Gastroesophageal sphincter (tissue), 4 donors: ENCODE results near the gene OTUD6A. TPM values are rescaled to one million over a fixed set of nuclear protein-coding genes. Genes with fewer than 3 reads are reported as not detected.

Experiments
- ATAC-seq: fragments of 150-250 bp; one replicate; pipeline ENCODE4 v1.9.1; 2016; ENCODE audit warnings: mild to moderate bottlenecking, moderate library complexity
- H3K27ac ChIP-seq, 4 donors: fragments of 200-600 bp; sonication (generic) in 3 of 4; 1 replicate in 3 of 4; 2 replicates in 1 of 4; pipeline ENCODE4 v1.5.1; 2016 to 2019
- H3K27me3 ChIP-seq: fragments of 200-600 bp; sonication (generic); one replicate; pipeline ENCODE4 v1.5.1; 2019
- H3K36me3 ChIP-seq, 2 donors: fragments of 200-600 bp; sonication (generic); one replicate each; pipeline ENCODE4 v1.5.1; 2019; ENCODE audit warnings: control low read depth in 1 of 2
- H3K4me1 ChIP-seq, 3 donors: fragments of 200-600 bp; sonication (generic); 1 replicate in 2 of 3; 2 replicates in 1 of 3; pipeline ENCODE4 v1.5.1; 2016 to 2019; ENCODE audit warnings: control low read depth in 2 of 3
- H3K4me3 ChIP-seq, 2 donors: fragments of 200-600 bp; sonication (generic); one replicate each; pipeline ENCODE4 v1.5.1; 2019; ENCODE audit warnings: mild to moderate bottlenecking in 1 of 2, moderate library complexity in 1 of 2
- H3K9me3 ChIP-seq, 3 donors: fragments of 200-600 bp; sonication (generic); one replicate each; pipeline ENCODE4 v1.5.1; 2017 to 2019; ENCODE audit warnings: control low read depth in 2 of 3
- CTCF ChIP-seq, 4 experiments: fragments of 200-600 bp in 2 of 4; fragments of 450-650 bp in 2 of 4; sonication (generic) in 1 of 4; IDR thresholded peaks; one replicate each; pipeline ENCODE4 v1.5.1; 2017 to 2019; ENCODE audit warnings: antibody characterized with exemption in 4 of 4, mild to moderate bottlenecking in 2 of 4, moderate library complexity in 2 of 4
- EP300 ChIP-seq: sonication (generic); formaldehyde crosslinking; IDR thresholded peaks from one replicate; pipeline ENCODE4 v1.6.1; 2017; ENCODE audit warnings: antibody characterized with exemption, mild to moderate bottlenecking
- POLR2A ChIP-seq, 2 donors: fragments of 450-650 bp; IDR thresholded peaks; one replicate each; pipeline ENCODE4 v1.6.1; 2017; ENCODE audit warnings: antibody characterized with exemption in 2 of 2, mild to moderate bottlenecking in 2 of 2, moderate library complexity in 1 of 2
- POLR2AphosphoS5 ChIP-seq: sonication (generic); formaldehyde crosslinking; IDR thresholded peaks from one replicate; pipeline ENCODE4 v1.6.1; 2017; ENCODE audit warnings: antibody characterized with exemption
- WGBS, 2 donors: methylation state at CpG; one replicate each; pipeline ENCODE4 v1.1.5; 2018; ENCODE audit warnings: low coverage in 1 of 2; 5-methylcytosine and 5-hydroxymethylcytosine counted together
- total RNA-seq, 4 donors: library from RNA; depleted of rRNA; stranded (reverse); fragments of >200 nt; gene quantifications; one replicate each; pipeline ENCODE4 v1.1.0, GENCODE V29; 2016

Gene OTUD6A
- total RNA-seq, 4 donors from 2014 or later: not detected

DNA sequence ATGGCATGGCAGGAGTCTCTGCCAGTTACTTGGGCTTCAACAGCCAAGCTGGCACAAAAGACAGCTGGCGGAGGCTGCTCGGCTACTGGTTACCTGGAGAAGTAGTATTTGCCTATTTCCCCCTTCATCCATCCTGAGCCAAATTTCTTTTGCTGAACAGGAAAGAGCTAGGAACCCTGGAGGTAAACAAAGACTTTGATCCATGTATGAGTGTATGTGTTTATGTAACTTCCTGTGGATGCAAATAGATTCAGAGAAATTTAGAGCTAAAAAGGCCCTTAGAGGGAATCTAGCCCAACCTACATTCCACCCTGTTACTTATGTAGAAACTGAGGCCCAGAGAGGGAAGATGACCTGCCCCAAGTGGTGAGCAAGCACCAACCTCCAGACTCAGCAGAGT is 23.7 kb upstream of the OTUD6A start:
- Histone ChIP-seq H3K36me3 (peaks cover 0 to 6% of the 10 kb centered on the region in 2 donors), H3K27me3 (no peaks in the 10 kb centered on the region), H3K27ac (no peak overlapping the region), H3K4me3 (no peak overlapping the region), H3K4me1 (no peaks in the 10 kb centered on the region), H3K9me3 (no peaks in the 10 kb centered on the region)
- 100% methylated on average over 2 of the region's 2 CpGs; no CpG with 5 or more reads in 1 of the 2 donors for WGBS, 2 donors
- TF ChIP-seq EP300 (no peak), POLR2A (IDR thresholded peaks at IDR 0.05) (no peak), POLR2AphosphoS5 (no peak), CTCF (IDR thresholded peaks at IDR 0.05) (no peak)
- ATAC-seq: no peak

GRCh38 chrX:70038951-70039350 is 23.3 kb upstream of the OTUD6A start:
- no peak for ATAC-seq
- no peaks in the 10 kb centered on the region for H3K9me3 ChIP-seq
- no peak overlapping the region for H3K27ac ChIP-seq
- no peak overlapping the region for H3K4me3 ChIP-seq
- H3K27me3 ChIP-seq: no peaks in the 10 kb centered on the region
- no peaks in the 10 kb centered on the region for H3K4me1 ChIP-seq
- WGBS, 2 donors: 100% methylated on average over 1 of the region's 1 CpG; no CpG with 5 or more reads in 1 of the 2 donors
- TF ChIP-seq EP300: no peak
- no peak for TF ChIP-seq POLR2AphosphoS5
- TF ChIP-seq CTCF (IDR thresholded peaks at IDR 0.05): no peak
- no peak for TF ChIP-seq POLR2A (IDR thresholded peaks at IDR 0.05)
- peaks cover 0 to 6% of the 10 kb centered on the region in 2 donors for H3K36me3 ChIP-seq

DNA sequence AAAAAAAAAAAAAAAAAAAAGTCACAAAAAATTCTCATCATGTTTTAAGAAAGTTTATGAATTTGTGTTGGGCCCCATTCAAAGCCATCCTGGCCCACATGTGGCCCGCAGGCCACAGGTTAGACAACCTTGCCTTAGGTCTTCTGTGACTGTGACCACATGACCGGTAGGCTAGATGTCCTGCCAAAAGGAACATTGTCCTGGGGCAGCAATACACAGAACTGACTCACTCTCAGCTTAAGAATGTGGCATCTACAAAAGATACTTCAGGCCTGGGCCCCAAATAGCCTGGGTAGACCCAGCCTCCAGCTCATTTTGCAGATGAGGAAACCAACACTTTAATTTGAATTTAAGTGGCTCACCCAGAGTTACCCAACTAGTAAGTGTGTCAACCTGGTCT is 22.5 kb upstream of the OTUD6A start:
- ATAC-seq: no peak
- WGBS, 2 donors: 100% methylated on average over 1 of the region's 2 CpGs
- H3K27ac ChIP-seq: no peak overlapping the region
- TF ChIP-seq POLR2AphosphoS5 (no peak), EP300 (no peak), POLR2A (IDR thresholded peaks at IDR 0.05) (no peak)
- no peaks in the 10 kb centered on the region for H3K4me1 ChIP-seq
- no peak overlapping the region for H3K4me3 ChIP-seq
- no peaks in the 10 kb centered on the region for H3K9me3 ChIP-seq
- H3K27me3 ChIP-seq: no peaks in the 10 kb centered on the region
- peaks cover 0 to 6% of the 10 kb centered on the region in 2 donors for H3K36me3 ChIP-seq

DNA sequence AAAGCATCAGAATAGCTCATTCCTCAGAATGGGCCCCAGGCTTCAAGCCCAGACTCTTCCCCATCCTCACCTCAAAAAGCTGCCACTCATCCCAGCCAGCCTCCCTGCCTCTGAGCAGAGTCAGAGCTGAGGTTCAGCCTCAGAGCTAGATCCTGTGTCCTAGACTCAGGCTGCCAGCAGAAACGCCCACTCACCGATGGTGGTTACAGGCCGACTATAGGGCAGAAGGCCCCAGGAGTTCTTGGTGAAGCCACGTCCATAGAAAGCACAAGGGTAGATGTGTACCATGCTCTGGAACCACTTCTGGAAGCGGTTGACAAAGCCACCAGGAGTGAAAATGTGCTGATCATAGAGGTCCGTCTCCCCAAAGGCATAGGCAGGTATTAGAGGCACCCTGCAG is 20.3 kb upstream of the OTUD6A start:
- ATAC-seq: no peak
- TF ChIP-seq CTCF (IDR thresholded peaks at IDR 0.05): no peak
- TF ChIP-seq POLR2AphosphoS5: no peak
- no peak for TF ChIP-seq EP300
- no peak for TF ChIP-seq POLR2A (IDR thresholded peaks at IDR 0.05)
- 69% methylated on average over 6 of the region's 6 CpGs; no CpG with 5 or more reads in 1 of the 2 donors for WGBS, 2 donors
- H3K9me3 ChIP-seq: no peaks in the 10 kb centered on the region
- no peaks in the 10 kb centered on the region for H3K27me3 ChIP-seq
- H3K27ac ChIP-seq: no peak overlapping the region
- no peaks in the 10 kb centered on the region for H3K36me3 ChIP-seq
- no peak overlapping the region for H3K4me3 ChIP-seq
- no peaks in the 10 kb centered on the region for H3K4me1 ChIP-seq

DNA sequence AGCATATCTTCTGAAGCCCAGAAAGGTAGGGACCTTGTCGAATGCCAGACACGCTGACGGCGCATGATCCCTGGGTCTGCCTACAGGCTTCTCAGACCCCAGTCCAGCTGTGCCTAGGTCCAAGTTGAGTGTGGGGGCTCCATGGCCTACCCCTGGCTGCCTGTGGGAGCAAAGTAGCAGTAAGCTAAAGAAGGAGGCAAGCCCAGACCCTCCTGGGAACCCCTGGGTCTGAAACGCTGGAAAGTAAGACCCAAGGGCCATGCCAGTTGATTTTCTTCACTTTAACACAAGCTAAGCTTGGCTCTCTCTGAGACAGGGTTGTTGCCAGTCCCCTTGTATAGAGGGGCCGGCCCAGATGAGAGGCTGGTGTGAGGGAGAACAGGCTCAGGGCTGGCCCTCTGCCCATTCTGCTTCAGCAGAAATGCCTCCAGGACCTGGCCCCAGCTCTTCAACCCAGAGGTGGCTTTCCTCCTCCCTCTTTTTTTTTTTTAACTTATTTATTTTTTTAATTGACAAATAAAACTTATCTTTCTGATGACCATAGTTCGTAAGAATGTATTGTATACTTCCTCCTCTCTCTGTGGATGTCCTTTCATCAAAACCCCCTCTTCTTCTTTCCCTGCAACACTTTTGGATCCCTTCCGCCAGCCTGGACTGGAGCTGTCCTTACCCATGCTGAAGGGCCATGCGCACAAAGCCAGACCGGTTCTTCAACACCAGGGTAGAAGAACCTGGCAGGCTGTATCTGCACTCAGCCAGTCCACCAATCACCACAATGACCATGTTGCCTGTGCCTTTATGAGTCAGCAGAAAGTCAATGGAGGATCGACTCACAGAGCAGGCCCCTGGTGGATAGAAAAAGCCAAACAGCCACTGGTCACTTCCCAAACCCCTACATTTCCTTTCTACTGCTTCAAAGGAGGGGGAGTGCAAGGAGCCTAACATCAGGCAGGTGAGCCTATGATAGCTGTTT is 19.6 kb upstream of the OTUD6A start:
- Histone ChIP-seq H3K4me3 (no peak overlapping the region), H3K4me1 (no peaks in the 10 kb centered on the region), H3K27me3 (no peaks in the 10 kb centered on the region), H3K27ac (no peak overlapping the region), H3K36me3 (no peaks in the 10 kb centered on the region), H3K9me3 (no peaks in the 10 kb centered on the region)
- TF ChIP-seq CTCF (IDR thresholded peaks at IDR 0.05): no peak
- no peak for TF ChIP-seq EP300
- TF ChIP-seq POLR2AphosphoS5: no peak
- no peak for TF ChIP-seq POLR2A (IDR thresholded peaks at IDR 0.05)
- ATAC-seq: no peak
- 50 to 83% methylated on average over 1 to 3 of the region's 11 CpGs for WGBS, 2 donors
